ENCODE results near the gene CFAP298. TPM values are rescaled to one million over a fixed set of nuclear protein-coding genes. Genes with fewer than 3 reads are reported as not detected.
"Not testable (repeated sequence)": the region's sequence is repeated elsewhere in the genome, so short reads cannot be mapped to it uniquely, and the experiment has no call there.

Gene CFAP298
- total and polyA plus RNA-seq, 7 donors, result 14.4 to 38.6 (median 24.7) TPM

DNA sequence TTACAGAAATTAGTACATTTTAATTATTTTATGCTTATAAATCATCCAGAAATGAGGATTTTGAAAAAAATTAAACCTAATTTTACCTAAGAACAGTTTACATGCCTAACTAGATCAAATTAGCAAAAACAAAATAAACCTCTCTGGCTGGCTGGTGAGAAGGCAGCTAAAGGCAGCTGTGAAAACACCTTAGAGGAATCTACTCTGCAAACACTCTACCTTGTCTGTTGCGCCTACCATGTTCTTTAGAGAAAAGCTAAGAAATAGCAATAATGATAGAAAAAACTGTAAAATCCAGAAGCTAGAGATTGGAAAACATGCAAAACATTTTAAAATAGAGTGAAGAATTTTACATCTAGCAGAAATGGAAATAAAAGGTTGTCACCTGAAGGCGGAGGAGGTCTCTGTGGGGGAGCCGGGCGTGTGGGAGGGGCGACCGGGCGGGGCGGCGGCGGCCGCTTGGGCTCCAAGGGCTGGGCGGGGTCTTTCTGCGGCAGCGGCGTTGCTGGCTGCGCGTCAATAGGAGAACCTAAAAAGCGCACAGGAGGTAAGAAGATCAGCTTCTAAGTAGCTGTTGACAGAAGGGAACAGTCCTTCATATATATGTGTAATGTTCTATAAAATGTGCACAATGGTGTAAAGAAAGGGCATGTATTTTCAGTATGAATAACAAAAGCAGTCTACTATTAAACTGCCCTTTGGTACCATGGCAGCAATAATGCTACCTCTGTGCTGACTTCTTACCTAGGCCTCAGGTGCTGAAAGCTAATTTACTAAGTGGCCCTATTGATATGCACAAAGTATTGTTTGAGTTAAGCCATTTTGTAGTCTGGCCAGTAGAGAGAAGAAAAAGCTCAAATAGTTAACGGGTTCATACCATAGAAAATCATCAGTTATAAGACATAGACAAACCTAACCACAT lies 33.3 kb upstream of the CFAP298 start:
- TF ChIP-seq POLR2AphosphoS5 (IDR thresholded peaks at IDR 0.05) (no peak), POLR2A (IDR thresholded peaks at IDR 0.05) (no peak), EP300 (IDR thresholded peaks at IDR 0.05) (no peak)
- TF ChIP-seq, protein P1, sequence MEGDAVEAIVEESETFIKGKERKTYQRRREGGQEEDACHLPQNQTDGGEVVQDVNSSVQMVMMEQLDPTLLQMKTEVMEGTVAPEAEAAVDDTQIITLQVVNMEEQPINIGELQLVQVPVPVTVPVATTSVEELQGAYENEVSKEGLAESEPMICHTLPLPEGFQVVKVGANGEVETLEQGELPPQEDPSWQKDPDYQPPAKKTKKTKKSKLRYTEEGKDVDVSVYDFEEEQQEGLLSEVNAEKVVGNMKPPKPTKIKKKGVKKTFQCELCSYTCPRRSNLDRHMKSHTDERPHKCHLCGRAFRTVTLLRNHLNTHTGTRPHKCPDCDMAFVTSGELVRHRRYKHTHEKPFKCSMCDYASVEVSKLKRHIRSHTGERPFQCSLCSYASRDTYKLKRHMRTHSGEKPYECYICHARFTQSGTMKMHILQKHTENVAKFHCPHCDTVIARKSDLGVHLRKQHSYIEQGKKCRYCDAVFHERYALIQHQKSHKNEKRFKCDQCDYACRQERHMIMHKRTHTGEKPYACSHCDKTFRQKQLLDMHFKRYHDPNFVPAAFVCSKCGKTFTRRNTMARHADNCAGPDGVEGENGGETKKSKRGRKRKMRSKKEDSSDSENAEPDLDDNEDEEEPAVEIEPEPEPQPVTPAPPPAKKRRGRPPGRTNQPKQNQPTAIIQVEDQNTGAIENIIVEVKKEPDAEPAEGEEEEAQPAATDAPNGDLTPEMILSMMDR (IDR thresholded peaks at IDR 0.05), result no peak
- Histone ChIP-seq H3K27me3 (no peaks in the 10 kb centered on the region), H3K27ac (no peak overlapping the region), H3K4me1 (no peaks in the 10 kb centered on the region), H3K9me3 (no peaks in the 10 kb centered on the region), H3K36me3 (peaks cover 0 to 81% (median 7%) of the 10 kb centered on the region in 4 donors), H3K4me3 (no peak overlapping the region)
- intact Hi-C loops (cut with DNase I), result no loop called here
- WGBS, 2 donors, result 75 to 76% methylated on average over 19 of the region's 19 CpGs
- no peak for DNase-seq

DNA sequence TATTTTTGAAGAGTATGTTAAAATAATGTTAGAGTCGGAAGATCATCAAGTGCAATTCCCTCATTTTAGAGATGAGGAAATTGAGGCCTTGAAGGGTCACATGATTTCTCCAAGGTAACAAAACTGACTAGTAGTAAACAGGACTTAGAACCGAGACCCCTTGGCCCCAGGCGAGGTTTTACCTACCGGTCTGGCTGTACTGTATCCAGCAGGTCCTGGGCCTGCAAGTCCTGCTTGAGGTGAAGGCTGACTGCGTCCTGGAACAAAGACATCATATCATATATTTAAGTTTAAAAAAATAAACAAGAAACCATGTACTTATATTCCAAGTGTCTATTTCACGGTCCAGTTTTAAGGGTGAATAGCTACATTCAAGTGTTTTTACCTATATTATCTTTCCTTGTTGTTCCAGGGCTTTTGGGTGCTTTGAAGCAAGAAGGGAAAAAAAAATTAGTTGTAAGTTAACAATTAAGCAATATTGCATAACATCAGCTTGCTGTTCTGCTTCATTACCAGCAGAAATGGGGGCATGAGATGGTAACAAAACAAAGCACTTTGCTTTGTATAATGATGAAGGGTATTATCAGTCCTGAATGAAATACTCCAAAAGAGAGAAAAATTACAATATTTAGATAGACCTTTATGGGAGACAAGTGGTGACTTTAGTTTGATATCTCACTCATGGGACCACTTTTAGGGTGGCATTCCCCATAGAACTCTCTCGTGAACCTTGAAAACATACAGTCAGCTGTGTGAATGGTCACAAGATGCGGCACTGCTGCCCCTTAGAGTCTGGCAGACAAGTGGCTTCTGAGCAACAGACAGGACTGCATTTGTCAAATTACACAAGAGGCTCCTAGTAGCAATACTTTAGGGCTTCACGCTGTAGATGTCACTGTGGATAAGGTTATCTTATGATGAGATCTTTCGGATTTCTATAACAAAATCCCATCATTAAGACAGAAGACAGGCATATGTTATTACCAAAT lies 29.8 kb upstream of the CFAP298 start:
- H3K4me1 ChIP-seq, result no peaks in the 10 kb centered on the region
- 83 to 84% methylated on average over 10 of the region's 10 CpGs for WGBS, 2 donors
- H3K36me3 ChIP-seq, result peaks cover 5 to 90% (median 21%) of the 10 kb centered on the region in 4 donors
- H3K27me3 ChIP-seq, result no peaks in the 10 kb centered on the region
- intact Hi-C loops (cut with DNase I), result no loop called here
- no peak overlapping the region for H3K4me3 ChIP-seq
- no peak overlapping the region for H3K27ac ChIP-seq
- H3K9me3 ChIP-seq, result no peaks in the 10 kb centered on the region
- DNase-seq, result no peak
- TF ChIP-seq, protein P1 (IDR thresholded peaks at IDR 0.05), result no peak
- TF ChIP-seq POLR2AphosphoS5 (IDR thresholded peaks at IDR 0.05) (no peak), EP300 (IDR thresholded peaks at IDR 0.05) (no peak), POLR2A (IDR thresholded peaks at IDR 0.05) (no peak)

DNA sequence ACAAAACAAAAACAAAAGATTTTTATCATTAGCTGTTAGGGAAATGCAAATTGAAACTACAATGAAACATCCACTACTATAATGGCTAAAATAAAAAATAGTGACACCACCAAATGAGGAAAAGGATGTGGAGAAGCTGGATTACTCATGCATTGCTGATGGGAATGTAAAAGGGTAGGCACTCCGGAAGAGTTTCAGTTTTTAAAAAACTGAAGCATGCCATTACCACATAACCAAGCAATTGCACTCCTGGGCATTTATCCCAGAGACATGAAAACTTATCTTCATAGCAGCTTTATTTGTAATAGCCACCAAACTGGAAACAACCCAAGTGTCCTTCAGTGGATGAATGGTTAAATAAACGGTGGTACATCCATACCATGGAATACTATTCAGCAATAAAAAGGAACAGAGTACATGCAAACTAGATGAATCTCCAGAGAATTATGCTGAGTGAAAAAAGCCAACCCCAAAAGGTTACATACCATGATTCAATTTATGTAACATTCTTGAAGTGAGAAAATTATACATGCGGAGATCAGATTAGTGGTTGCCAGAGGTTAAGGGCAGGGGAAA lies 14.5 kb upstream of the CFAP298 start:
- 95% methylated on average over 3 of the region's 3 CpGs for WGBS, 2 donors
- intact Hi-C loops (cut with DNase I), result no loop called here
- Histone ChIP-seq H3K27ac (no peak overlapping the region), H3K4me1 (peaks cover 0 to 8% (median 0%) of the 10 kb centered on the region in 4 donors), H3K27me3 (no peaks in the 10 kb centered on the region), H3K4me3 (no peak overlapping the region), H3K9me3 (no peaks in the 10 kb centered on the region), H3K36me3 (peaks cover 0 to 22% (median 8%) of the 10 kb centered on the region in 4 donors)
- TF ChIP-seq, protein P1 (IDR thresholded peaks at IDR 0.05), result no peak
- TF ChIP-seq EP300 (IDR thresholded peaks at IDR 0.05) (no peak), POLR2AphosphoS5 (IDR thresholded peaks at IDR 0.05) (no peak), POLR2A (IDR thresholded peaks at IDR 0.05) (no peak)
- no peak for DNase-seq

DNA sequence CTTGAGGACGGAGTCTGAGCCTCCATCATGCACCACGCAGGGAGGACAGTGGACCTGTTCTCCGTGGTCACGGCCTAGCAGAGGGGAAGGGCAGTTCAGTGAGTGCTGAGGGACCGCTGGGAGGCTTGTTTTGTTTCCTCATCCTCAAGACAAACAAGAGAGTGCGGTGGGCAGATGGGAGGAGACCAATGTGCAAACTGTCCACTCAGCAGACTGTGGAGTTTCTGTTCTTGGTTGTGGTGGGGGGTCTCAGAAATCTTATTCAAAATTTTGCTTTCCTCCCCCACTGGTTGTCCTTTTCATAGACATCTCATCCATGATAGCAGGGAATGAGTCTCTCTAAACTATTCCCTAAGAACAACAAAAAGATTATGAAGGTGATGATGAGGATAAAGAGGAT lies 6.0 kb upstream of the CFAP298 start:
- 76 to 80% methylated on average over 6 of the region's 6 CpGs for WGBS, 2 donors
- DNase-seq; H3K9me3 ChIP-seq; H3K27ac ChIP-seq; H3K4me1 ChIP-seq; H3K4me3 ChIP-seq; H3K36me3 ChIP-seq; intact Hi-C loops (cut with DNase I); H3K27me3 ChIP-seq: not testable (repeated sequence)
